Left lobe of liver (tissue), 2 donors: Measurements from ENCODE around the gene EAF1. TPM values are rescaled to one million over a fixed set of nuclear protein-coding genes. Genes with fewer than 3 reads are reported as not detected.
A peak's percentile ranks its signal among the peaks of the same experiment; 100 is the strongest.
"Not testable (repeated sequence)": the region's sequence is repeated elsewhere in the genome, so short reads cannot be mapped to it uniquely, and the experiment has no call there.

Experiments
- ATAC-seq: fragments of 200-7000 bp; cut with Tn5 transposase; one replicate; pipeline ENCODE4 v1.9.1; 2020; ENCODE audit warnings: mild to moderate bottlenecking, moderate library complexity
- DNase-seq: peaks from one replicate; pipeline ENCODE4 v3.0.0-alpha.2; 2020; ENCODE audit warnings: low spot score
- total RNA-seq: library from RNA; stranded (reverse); gene quantifications from one replicate; pipeline ENCODE4 v1.2.1, GENCODE V29; 2021
- donor health status: DM: no; HTN: no; CAD: no; lungs with moderate emphysema.
- donor health status: DM: no; HTN: yes; CAD: no.

EAF1 gene
- total RNA-seq, 1 donor from 2014 or later = 11.6 TPM

DNA sequence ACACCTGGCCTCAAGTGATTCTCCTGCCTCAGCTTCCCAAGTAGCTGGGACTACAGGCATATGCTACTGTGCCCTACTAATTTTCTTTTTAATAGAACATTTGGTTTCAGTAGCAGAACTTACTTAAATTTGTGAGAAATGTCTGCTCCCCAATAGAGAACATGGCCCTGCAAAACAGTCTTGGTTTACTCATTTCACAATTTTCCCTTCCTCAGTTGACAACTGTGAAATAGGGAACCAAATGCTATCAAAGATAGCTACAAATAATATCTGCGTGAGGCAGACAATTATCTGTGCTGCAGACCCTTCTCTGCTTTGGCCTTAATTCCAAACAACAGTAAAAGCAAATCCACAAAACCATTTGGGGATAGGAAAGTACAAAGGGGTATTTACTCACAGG is 22.6 kb upstream of the EAF1 start:
- no peak for DNase-seq
- ATAC-seq = no peak

GRCh38 chr3:15405448-15406050 is 21.8 kb upstream of the EAF1 start:
- DNase-seq = no peak

GRCh38 chr3:15409239-15409638 is 18.2 kb upstream of the EAF1 start:
- DNase-seq = no peak
- peak; percentile 77 for ATAC-seq

More at GRCh38 chr3:15405448-15406050, 21.8 kb upstream of the EAF1 start:
- peak; percentile 65 for ATAC-seq

GRCh38 chr3:15409774-15410173 is 17.6 kb upstream of the EAF1 start:
- ATAC-seq (no peak), DNase-seq (no peak)

GRCh38 chr3:15410966-15411365 is 16.4 kb upstream of the EAF1 start:
- not testable (repeated sequence) for DNase-seq, ATAC-seq

- DNase-seq = no peak
Observed at GRCh38 chr3:15420871-15421270, 6.5 kb upstream of the EAF1 start.

GRCh38 chr3:15426579-15427118 is 749 bp upstream of the EAF1 start:
- no peak for ATAC-seq
- no peak for DNase-seq

More at GRCh38 chr3:15420871-15421270, 6.5 kb upstream of the EAF1 start:
- ATAC-seq = no peak

- ATAC-seq (peak; percentile 77), DNase-seq (peak; percentile 52)
Observed at GRCh38 chr3:15427981-15428380, 583 bp downstream of the EAF1 start.

GRCh38 chr3:15428539-15428938 is 1.1 kb downstream of the EAF1 start:
- ATAC-seq = peak; percentile 7
- no peak for DNase-seq

DNA sequence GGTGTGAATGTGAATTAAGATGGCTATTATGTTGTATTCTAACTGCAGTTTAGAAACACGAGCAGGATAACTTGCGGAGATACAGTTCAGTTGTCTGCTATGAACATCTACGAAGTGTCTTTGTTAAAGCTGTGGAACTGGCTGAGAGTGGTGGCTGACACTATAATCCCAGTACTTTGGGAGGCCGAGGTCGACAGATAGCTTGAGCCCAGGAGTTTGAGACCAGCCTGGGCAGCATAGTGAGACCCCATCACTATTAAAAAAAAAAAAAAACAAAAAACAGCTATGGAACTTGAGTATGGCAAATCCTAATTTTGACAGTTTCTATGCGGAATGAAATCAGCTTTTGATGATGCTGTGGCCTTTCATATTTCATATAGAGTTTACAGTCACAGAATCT is 1.7 kb downstream of the EAF1 start:
- no peak for DNase-seq
- ATAC-seq = no peak

DNA sequence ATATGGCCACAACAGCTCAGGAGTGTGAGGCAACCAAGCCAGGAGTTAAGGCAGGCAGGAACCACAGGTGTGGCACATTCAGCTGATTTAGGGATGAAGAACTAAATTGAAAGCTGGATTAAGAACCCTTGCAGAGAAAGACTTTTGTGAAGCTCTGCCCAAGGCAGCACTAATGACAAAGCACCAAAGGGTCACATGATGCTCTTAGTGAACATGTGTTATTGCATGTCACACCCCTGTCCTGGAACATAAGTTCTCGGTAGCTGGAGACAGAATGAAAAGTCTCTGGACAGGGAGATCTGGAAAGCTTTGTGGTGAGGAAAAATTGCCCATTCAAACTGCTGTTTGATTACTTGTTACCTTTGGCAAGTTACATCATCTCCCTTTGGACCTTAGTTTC is 3.2 kb downstream of the EAF1 start:
- ATAC-seq (peak; percentile 11), DNase-seq (no peak)

GRCh38 chr3:15431256-15431837 is 3.9 kb downstream of the EAF1 start:
- ATAC-seq = no peak

DNA sequence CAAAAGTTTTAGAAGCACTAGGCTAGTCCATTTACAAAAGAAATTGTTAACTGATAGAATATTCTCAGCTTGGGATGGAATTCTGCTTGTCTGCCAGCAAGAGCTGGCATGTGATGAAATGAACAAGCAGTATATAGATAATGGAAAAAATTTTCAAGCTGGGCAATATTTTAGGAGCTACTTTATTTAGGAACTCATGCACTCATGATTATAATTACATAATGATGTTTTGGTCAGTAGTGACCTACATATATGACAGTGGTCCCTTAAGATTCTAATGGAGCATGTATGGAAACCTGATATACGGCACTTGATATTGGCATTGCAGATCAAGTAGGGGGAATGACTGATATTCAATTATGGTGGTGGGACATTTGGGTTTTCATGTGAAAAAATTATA is 6.1 kb downstream of the EAF1 start:
- ATAC-seq (no peak), DNase-seq (no peak)

More at GRCh38 chr3:15431256-15431837, 3.9 kb downstream of the EAF1 start:
- no peak for DNase-seq

GRCh38 chr3:15434756-15435155 is 7.4 kb downstream of the EAF1 start:
- ATAC-seq (no peak), DNase-seq (no peak)

DNA sequence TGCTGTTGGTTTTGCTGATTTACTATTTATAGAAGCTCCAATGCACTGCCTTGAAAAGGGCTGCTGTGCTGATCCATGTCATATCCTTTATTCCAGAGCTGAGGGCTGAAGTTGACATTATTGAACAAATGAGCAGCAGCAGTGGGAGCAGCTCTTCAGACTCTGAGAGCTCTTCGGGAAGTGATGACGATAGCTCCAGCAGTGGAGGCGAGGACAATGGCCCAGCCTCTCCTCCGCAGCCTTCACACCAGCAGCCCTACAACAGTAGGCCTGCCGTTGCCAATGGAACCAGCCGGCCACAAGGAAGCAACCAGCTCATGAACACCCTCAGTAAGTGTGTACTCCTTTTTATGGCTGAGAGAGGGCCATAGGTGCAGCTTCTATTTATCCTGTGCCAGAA is 8.8 kb downstream of the EAF1 start:
- DNase-seq (no peak), ATAC-seq (no peak)

DNA sequence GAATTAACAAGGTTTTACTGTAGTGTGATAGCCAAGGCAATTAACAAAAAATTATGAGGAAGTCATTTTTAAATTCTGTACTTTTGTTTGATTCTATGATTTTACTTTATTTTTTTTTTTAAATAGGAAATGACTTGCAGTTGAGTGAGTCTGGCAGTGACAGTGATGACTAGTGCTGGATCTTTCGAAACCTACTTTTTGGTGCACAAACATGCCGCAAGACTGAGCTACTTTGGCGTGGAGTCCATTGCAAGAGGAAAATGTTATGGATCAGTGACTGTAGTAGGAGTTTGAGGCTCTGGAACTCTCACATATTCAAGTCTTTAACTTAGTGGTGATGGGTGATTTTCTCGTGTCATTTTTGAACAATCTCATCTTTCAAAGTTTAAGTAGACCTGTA is 11.6 kb downstream of the EAF1 start:
- ATAC-seq = no peak
- no peak for DNase-seq

DNA sequence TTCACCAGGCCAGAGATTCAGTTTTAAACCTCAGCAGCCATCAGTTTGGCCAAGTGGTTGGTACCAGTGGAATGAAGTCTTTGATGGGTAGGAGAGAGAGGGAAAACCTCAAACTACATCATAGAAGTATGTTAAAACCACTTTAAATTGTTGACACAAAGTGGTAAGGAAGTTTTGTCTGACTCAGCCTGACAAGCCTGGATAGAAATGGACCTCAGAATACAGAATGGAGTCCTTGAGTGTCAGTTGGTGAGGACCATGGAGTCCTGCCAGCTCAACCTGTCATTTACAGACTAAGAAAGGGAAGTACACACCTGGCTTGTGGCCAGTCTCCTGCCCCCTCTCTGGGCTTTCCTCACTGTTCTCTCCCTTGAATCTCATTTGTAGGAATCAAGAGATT is 12.1 kb downstream of the EAF1 start:
- ATAC-seq = no peak
- no peak for DNase-seq

GRCh38 chr3:15440891-15441290 is 13.5 kb downstream of the EAF1 start:
- no peak for DNase-seq
- no peak for ATAC-seq

GRCh38 chr3:15443826-15444524 is 16.6 kb downstream of the EAF1 start:
- DNase-seq (no peak), ATAC-seq (peak; percentile 64)

DNA sequence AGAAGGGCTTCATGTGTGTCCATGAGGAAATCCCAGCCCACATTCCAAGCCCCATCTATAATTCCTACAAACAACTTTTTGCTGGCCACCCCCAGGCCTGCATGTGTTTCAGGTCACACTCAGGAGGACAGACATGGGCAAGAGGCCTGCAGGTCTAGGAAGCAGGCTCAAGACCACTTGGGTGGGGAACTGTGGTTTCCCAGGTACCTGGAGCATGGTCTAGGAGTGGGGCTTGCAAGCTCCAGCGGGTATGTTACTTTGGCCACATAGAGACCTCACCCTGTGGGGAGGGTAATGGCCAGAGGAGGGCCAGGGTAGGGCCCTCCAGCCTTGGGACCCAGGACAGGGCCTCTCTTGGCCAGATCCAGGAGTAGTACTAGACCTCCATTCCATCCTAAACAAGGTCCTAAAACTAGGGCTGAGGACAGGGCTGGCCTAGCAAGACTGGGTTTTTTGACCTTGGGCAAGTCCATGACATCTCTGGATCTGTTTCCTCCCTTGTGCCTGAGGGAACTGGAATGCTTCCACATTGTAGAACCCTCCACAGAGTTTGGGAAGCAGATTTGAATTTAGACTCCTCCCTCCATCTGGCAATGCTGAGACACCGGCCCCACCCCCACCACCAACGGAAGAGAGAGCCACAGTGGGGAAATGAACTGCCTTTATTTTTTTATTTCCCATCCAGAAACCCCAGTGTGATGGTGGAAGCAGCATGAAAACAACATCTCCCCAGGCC is 22.3 kb downstream of the EAF1 start:
- ATAC-seq (no peak), DNase-seq (no peak)
